Smooth muscle cell (in vitro differentiated cells): ENCODE data around the gene PPEF2. TPM values are rescaled to one million over a fixed set of nuclear protein-coding genes. Genes with fewer than 3 reads are reported as not detected.

Experiments used
- DNase-seq: peaks from one replicate; lab custom pipeline; 2025; ENCODE audit not compliant: unreplicated experiment; lab: John Stamatoyannopoulos, UW
- H2AFZ ChIP-seq: fragments of 200-600 bp; sonication (generic); 2 replicates; pipeline ENCODE4 v1.6.0; 2016; ENCODE audit warnings: antibody characterized with exemption, low read depth, mild to moderate bottlenecking
- H3F3A ChIP-seq: fragments of 200-600 bp; sonication (generic); 2 replicates; pipeline ENCODE4 v1.6.0; 2017; ENCODE audit warnings: antibody characterized with exemption, low read depth
- H3K27ac ChIP-seq: fragments of 200-600 bp; sonication (generic); 2 replicates; pipeline ENCODE4 v1.5.1; 2016; ENCODE audit warnings: low read depth, mild to moderate bottlenecking
- H3K27me3 ChIP-seq: fragments of 200-600 bp; sonication (generic); 2 replicates; pipeline ENCODE4 v1.6.1; 2016; ENCODE audit warnings: low read depth, mild to moderate bottlenecking
- H3K36me3 ChIP-seq: fragments of 200-600 bp; sonication (generic); 2 replicates; pipeline ENCODE4 v1.5.1; 2016; ENCODE audit warnings: low read depth
- H3K4me1 ChIP-seq: fragments of 200-600 bp; sonication (generic); 2 replicates; pipeline ENCODE4 v1.5.1; 2016; ENCODE audit warnings: low read depth
- H3K4me2 ChIP-seq: fragments of 200-600 bp; sonication (generic); 2 replicates; pipeline ENCODE4 v1.6.0; 2016; ENCODE audit warnings: mild to moderate bottlenecking
- H3K4me3 ChIP-seq: fragments of 200-600 bp; sonication (generic); 2 replicates; pipeline ENCODE4 v1.5.1; 2016; ENCODE audit warnings: mild to moderate bottlenecking
- H3K79me2 ChIP-seq: fragments of 200-600 bp; sonication (generic); 2 replicates; pipeline ENCODE4 v1.6.0; 2016; ENCODE audit warnings: low read depth, mild to moderate bottlenecking
- H3K9ac ChIP-seq: fragments of 200-600 bp; sonication (generic); 2 replicates; pipeline ENCODE4 v1.6.0; 2016; ENCODE audit warnings: low read depth
- H3K9me3 ChIP-seq: fragments of 200-600 bp; sonication (generic); replicated peaks from 2 replicates; pipeline ENCODE4 v1.5.1; 2016; ENCODE audit warnings: low read depth
- H4K20me1 ChIP-seq: fragments of 200-600 bp; sonication (generic); 2 replicates; pipeline ENCODE4 v1.6.0; 2016; ENCODE audit warnings: low read depth
- CTCF ChIP-seq: fragments of 200-600 bp; sonication (generic); IDR thresholded peaks from 2 replicates; pipeline ENCODE4 v1.5.1; 2017; ENCODE audit warnings: borderline replicate concordance, mild to moderate bottlenecking, antibody characterized with exemption; ENCODE audit not compliant: insufficient read depth, poor library complexity, severe bottlenecking
- WGBS: methylation state at CpG from one replicate; pipeline ENCODE4 v1.1.7; 2016; ENCODE audit warnings: low lambda C conversion rate; 5-methylcytosine and 5-hydroxymethylcytosine counted together
- polyA plus RNA-seq: library from polyadenylated mRNA; unstranded; fragments of >200 nt; fragmentation: Nextera tagmentation; extraction: Ambion mirVana; gene quantifications from 2 replicates; pipeline ENCODE4 v1.2.1, GENCODE V29; 2016
- total RNA-seq: library from RNA; depleted of rRNA; stranded (reverse); fragments of >200 nt; gene quantifications from 2 replicates; pipeline ENCODE4 v1.2.3, GENCODE V29; 2014

The PPEF2 gene
- total and polyA plus RNA-seq, 2 experiments from 2014 or later: not detected

- H3K9me3 ChIP-seq: no peaks in the 10 kb centered on the region
- H3K9ac ChIP-seq: no peak overlapping the region
- no peak for DNase-seq
- no peaks in the 10 kb centered on the region for H4K20me1 ChIP-seq
- 100% methylated on average over 2 of the region's 2 CpGs for WGBS
- no peaks in the 10 kb centered on the region for H3K36me3 ChIP-seq
- no peak overlapping the region for H3K4me2 ChIP-seq
- no peak for TF ChIP-seq CTCF
- H3K27me3 ChIP-seq: no peaks in the 10 kb centered on the region
- H3K4me3 ChIP-seq: no peak overlapping the region
- no peaks in the 10 kb centered on the region for H3K4me1 ChIP-seq
- no peaks in the 10 kb centered on the region for H3K79me2 ChIP-seq
- no peak overlapping the region for H2AFZ ChIP-seq
- no peaks in the 10 kb centered on the region for H3F3A ChIP-seq
- no peak overlapping the region for H3K27ac ChIP-seq
Measured at GRCh38 chr4:75921910-75922309, 19.7 kb upstream of the PPEF2 start.

GRCh38 chr4:75920327-75920726 lies 18.1 kb upstream of the PPEF2 start:
- Histone ChIP-seq H2AFZ (no peak overlapping the region), H3K4me2 (no peak overlapping the region), H3K36me3 (no peaks in the 10 kb centered on the region), H4K20me1 (no peaks in the 10 kb centered on the region), H3F3A (no peaks in the 10 kb centered on the region), H3K79me2 (no peaks in the 10 kb centered on the region), H3K9me3 (no peaks in the 10 kb centered on the region), H3K4me3 (no peak overlapping the region), H3K27me3 (no peaks in the 10 kb centered on the region), H3K9ac (no peak overlapping the region), H3K27ac (no peak overlapping the region), H3K4me1 (no peaks in the 10 kb centered on the region)
- DNase-seq: no peak
- WGBS: 99% methylated on average over 4 of the region's 4 CpGs
- TF ChIP-seq CTCF: no peak

DNA sequence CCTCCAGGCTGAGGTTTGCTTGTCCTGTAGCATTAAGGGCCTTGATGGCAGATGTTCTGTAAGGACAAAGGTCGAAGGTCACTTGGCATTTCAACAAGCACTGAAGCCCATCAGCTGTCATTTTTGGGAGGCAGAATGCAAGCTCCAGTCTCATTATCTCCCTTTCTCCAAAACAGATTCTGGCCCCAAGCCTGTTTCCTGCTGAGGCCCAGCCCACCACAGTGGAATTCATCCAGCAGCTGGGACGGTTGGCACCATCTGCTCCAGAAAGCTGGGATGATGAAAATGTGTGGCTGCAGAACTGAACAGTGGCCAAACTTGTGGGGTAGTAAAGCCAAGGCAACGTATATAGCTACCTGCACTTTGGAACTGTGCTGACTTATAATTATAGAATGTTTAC lies 17.7 kb upstream of the PPEF2 start:
- Histone ChIP-seq H4K20me1 (no peaks in the 10 kb centered on the region), H3K27me3 (no peaks in the 10 kb centered on the region), H3K79me2 (no peaks in the 10 kb centered on the region), H3K9ac (no peak overlapping the region), H3K27ac (no peak overlapping the region), H3K4me3 (no peak overlapping the region), H3K9me3 (no peaks in the 10 kb centered on the region), H3K36me3 (no peaks in the 10 kb centered on the region), H2AFZ (no peak overlapping the region), H3K4me2 (no peak overlapping the region), H3F3A (no peaks in the 10 kb centered on the region), H3K4me1 (no peaks in the 10 kb centered on the region)
- no peak for DNase-seq
- no peak for TF ChIP-seq CTCF
- WGBS: 73% methylated on average over 3 of the region's 3 CpGs

DNA sequence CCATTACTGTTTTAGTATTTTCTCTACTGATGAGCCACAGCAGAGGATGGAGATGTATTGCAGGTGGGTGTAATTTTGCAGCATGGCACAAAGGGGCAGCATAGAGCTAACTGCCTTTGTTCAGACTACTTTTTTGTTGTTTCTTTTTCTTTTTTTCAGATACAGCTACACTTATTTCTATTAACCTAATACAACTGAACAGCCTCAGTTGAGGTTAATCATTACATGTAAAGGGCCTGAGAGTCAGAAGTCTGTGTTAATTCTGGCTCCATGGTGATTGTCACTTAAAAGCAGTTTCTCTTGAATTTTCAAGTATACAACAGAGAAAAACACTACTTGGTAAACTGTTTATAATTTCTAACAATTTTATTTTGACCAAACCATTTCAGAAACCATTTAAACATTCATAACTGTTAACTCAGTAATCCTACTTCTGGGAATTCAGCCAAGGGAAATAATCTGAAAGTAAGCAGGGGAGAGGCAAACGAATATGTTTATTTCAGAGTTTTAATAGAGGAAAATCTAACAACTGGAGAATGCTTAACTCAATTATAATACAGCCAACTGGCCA lies 13.9 kb upstream of the PPEF2 start:
- Histone ChIP-seq H3K36me3 (no peaks in the 10 kb centered on the region), H3K9me3 (no peaks in the 10 kb centered on the region), H3K27me3 (no peaks in the 10 kb centered on the region), H3K79me2 (no peaks in the 10 kb centered on the region), H2AFZ (peak overlapping the region; percentile 8), H3K4me1 (no peaks in the 10 kb centered on the region), H3K4me3 (no peak overlapping the region), H3F3A (no peaks in the 10 kb centered on the region), H3K27ac (peak overlapping the region; percentile 31), H3K4me2 (no peak overlapping the region), H4K20me1 (no peaks in the 10 kb centered on the region), H3K9ac (no peak overlapping the region)
- peak; percentile 71 for TF ChIP-seq CTCF
- no peak for DNase-seq
- 29% methylated on average over 1 of the region's 1 CpG for WGBS
